Measurements from ENCODE around the gene WNT3.

Gene WNT3

DNA sequence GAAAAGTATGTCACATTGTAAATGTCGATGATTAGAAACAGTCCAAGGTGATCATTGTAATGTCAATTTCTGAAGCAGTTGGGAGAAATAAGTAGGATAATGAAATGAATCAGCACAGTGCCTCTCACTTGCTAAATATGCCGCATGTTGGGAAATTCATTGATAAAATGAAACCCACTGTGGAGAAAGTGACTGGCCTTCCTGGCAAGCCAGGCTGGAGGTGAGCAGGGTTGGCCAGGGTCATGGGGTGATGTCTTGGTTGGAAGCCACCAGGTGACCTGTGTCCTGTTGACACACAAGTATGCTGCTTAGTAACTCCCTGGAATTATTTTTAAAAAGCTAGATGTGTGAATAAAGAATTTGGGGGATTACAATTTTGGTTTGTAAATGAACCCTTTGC, 18.0 kb upstream of the WNT3 start:
- TF ChIP-seq, protein P1, sequence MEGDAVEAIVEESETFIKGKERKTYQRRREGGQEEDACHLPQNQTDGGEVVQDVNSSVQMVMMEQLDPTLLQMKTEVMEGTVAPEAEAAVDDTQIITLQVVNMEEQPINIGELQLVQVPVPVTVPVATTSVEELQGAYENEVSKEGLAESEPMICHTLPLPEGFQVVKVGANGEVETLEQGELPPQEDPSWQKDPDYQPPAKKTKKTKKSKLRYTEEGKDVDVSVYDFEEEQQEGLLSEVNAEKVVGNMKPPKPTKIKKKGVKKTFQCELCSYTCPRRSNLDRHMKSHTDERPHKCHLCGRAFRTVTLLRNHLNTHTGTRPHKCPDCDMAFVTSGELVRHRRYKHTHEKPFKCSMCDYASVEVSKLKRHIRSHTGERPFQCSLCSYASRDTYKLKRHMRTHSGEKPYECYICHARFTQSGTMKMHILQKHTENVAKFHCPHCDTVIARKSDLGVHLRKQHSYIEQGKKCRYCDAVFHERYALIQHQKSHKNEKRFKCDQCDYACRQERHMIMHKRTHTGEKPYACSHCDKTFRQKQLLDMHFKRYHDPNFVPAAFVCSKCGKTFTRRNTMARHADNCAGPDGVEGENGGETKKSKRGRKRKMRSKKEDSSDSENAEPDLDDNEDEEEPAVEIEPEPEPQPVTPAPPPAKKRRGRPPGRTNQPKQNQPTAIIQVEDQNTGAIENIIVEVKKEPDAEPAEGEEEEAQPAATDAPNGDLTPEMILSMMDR (conservative IDR thresholded peaks at IDR 0.05; ENCODE audit: low read depth, low read length): no peak
- no peak for DNase-seq (ENCODE audit: low read depth)
- H3K4me3 ChIP-seq (ENCODE audit: low read depth, low read length): no peak overlapping the region

DNA sequence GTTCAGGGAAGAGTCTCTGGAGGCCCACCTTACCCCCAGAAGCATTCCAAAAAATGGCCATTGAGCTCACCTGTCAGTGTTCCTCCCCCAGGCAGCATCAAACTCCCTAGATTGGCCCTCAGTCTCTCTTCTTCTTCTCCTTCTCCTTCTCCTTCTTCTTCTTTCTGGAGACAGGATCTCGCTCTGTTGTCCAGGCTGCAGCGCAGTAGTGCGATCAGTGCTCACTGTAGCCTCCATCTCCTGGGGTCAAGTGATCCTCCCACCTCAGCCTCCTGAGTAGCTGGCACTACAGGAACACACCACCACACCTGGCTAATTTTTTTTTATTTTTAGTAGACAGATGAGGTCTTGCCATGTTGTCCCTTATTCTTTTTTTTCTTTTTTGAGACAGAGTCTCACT, 16.4 kb upstream of the WNT3 start:
- TF ChIP-seq, protein P1 (conservative IDR thresholded peaks at IDR 0.05; ENCODE audit: low read depth, low read length): no peak
- no peak overlapping the region for H3K4me3 ChIP-seq (ENCODE audit: low read depth, low read length)
- no peak for DNase-seq (ENCODE audit: low read depth)

DNA sequence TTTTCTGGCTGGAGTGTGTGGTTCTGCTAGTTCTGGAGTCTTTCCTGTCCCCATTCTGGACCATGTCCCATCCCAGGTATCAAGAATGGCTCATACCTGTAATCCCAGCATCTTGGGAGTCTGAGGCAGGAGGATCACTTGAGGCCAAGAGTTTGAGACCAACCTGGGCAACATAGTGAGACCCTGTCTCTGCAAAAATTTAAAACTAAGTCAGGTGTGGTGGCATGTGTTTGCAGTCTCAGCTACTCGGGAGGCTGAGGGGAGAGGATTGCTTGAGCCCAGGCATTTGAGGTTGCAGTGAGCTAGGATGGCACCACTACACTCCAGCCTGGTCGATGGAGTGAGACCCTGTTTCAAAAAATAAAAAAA, 15.3 kb upstream of the WNT3 start:
- TF ChIP-seq, protein P1 (conservative IDR thresholded peaks at IDR 0.05; ENCODE audit: low read depth, low read length): no peak
- no peak overlapping the region for H3K4me3 ChIP-seq (ENCODE audit: low read depth, low read length)
- DNase-seq (ENCODE audit: low read depth): no peak

DNA sequence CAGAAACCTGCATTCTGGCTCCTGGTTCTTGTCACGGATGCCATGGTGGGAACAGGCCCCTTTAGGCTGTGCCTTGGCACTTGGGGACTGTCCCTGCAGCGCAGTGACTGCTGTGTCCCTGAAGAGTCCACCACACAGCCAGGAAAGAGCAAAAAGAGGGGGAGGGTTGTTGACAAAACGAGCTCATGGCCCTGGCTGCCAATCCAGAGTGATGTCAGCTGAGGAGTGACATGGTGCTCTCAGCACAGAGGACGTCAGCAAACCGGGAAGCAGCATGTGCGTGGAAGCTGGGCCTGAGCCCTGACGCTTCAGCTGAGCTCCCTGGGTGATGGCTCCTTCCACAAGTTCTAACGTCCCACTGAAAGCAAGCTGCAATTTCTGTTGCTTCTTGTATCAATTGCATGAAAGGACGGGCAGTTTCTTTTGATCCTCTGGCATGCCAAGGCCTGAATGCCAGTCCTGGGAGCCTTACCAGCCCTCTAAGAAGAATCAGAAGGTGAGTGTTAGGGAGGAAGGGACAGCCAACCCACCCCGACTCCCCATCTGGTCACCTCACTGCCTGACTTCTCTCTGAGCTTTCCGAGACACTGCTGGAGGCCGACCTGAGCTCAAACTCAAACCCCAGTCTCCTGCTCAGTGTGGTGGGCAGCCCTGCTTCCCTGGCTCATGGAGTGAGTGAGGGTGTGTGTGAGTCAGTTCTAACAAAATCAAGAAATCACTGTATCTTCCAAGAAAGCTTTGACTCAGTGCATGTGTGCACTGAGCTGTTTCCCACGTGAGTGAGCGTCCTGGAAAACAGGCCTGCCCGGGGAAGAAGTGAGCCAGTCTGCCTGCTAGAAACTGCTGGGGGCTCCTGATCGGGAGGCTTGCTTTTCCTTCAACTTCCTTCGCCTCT, 14.7 kb upstream of the WNT3 start:
- peak; percentile 65 for DNase-seq (ENCODE audit: low read depth)
- H3K4me3 ChIP-seq (ENCODE audit: low read depth, low read length): no peak overlapping the region
- TF ChIP-seq, protein P1 (conservative IDR thresholded peaks at IDR 0.05; ENCODE audit: low read depth, low read length): no peak

DNA sequence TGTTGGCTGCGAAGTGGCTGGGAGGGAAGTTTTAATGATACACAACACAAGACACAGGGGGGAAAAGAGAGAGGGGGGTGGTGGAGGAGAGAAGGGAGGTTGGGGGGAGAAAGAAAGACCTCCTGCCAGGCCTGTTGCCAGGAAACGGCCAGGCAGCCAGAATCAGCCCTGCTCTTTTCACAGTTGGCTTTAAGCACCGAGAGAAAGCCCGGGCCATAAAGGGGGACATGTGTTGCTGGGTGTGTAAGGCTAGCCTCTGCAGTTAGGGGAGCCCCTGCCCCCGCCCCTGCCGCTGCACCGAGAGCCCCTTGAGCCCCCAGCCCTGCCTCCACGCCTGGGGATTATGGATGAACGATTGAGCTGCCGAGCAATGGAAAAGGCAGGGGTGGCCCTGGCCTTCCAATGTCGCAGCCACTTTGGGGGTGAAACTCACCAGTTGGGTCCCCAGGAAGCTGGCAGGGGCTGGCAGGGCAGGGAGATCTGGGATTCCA, 13.9 kb upstream of the WNT3 start:
- no peak overlapping the region for H3K4me3 ChIP-seq (ENCODE audit: low read depth, low read length)
- TF ChIP-seq, protein P1 (conservative IDR thresholded peaks at IDR 0.05; ENCODE audit: low read depth, low read length): no peak
- no peak for DNase-seq (ENCODE audit: low read depth)

DNA sequence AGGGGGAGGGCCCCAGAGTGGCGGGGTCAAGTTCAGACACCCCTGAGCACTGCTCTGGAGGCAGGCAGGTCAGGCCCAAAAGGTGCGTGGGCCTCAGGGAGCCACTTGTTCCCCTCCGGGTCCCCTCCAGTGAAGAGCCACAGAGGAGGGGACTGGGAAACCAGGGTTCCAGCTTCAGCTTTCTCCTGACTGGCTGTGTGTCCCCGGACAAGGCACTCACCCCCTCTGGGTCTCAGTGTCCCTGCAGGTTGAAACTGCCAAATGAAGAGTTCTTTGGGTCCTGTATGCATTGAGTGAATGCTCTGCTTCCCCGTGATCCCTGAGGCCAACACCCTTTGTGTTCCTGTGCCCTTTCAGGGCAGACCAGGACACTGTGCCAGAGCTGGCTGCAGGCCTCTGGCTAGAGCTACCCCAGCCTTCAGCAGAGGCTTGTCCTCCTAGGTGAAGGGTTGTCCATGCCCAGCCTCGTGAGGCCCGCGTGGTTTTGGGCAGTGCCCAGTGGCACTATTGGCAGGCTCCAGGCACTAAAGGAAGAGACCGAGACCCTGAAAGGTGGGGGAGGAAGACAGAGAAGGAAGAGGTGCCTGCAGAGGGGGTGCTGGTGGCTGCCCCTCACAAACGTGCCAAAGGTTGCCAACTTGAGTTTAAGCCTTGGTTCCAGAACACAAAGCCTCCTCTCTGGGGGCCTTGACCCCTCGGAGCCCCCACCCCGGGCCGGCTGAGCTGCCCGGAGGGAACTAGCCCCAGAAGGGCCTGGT, 13.3 kb upstream of the WNT3 start:
- H3K4me3 ChIP-seq (ENCODE audit: low read depth, low read length): no peak overlapping the region
- no peak for DNase-seq (ENCODE audit: low read depth)
- TF ChIP-seq, protein P1 (conservative IDR thresholded peaks at IDR 0.05; ENCODE audit: low read depth, low read length): no peak
